Measurements from ENCODE around the gene ZBTB16. TPM values are rescaled to one million over a fixed set of nuclear protein-coding genes. Genes with fewer than 3 reads are reported as not detected.
A peak's percentile ranks its signal among the peaks of the same experiment; 100 is the strongest.

Gene ZBTB16
- total and polyA plus RNA-seq, 2 donors (not counting 3 experiments of a cell fraction or from before 2014, with no cell fraction given) = 9.8 to 20.3 TPM

DNA sequence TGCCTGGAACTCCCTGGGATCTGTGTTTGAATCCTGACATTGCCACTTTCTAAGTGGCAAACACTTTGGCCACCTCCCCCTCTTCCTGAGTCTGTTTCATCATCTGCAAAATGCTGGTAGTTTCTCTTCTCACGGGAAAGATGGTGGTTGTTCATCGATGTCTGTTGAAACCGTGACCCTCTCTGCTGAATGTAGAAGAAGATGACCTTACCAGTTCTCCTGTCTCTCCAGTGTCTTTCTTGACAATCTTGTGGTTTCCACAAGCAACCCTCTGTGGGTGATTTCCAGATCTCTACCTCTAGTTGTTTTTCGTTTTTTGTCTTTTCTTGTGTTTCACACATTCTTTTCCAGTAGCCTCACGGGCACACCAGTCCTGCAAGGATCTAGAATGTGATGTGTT lies 27.5 kb downstream of the ZBTB16 start:
- Histone ChIP-seq H3K27me3 (ENCODE audit: control insufficient read depth in 2 of 2, insufficient read depth in 2 of 2, low read length in 2 of 2) (no peaks in the 10 kb centered on the region), H3K9ac (replicated peaks; ENCODE audit: extremely low read depth, insufficient read depth, low read length) (no peak overlapping the region), H3K27ac (ENCODE audit: insufficient read depth, low read depth, low read length) (no peak overlapping the region), H3K79me2 (ENCODE audit: control insufficient read depth, insufficient read depth, low read length) (no peaks in the 10 kb centered on the region), H3K9me3 (replicated peaks; ENCODE audit: control insufficient read depth, insufficient read depth, low read length) (no peaks in the 10 kb centered on the region), H3K4me3 (replicated peaks in 1 of 3; ENCODE audit: insufficient read depth in 1 of 3, low read depth in 1 of 3, low read length in 3 of 3) (no peak overlapping the region), H4K20me1 (replicated peaks; ENCODE audit: control insufficient read depth, extremely low read depth, insufficient read depth, low read length) (no peaks in the 10 kb centered on the region), H3K4me2 (ENCODE audit: insufficient read depth, low read length) (no peak overlapping the region), H3K9me1 (replicated peaks; ENCODE audit: control insufficient read depth, extremely low read depth, insufficient read depth, low read length) (no peaks in the 10 kb centered on the region), H3K4me1 (ENCODE audit: control insufficient read depth, extremely low read depth, insufficient read depth, low read length) (peaks cover 28% of the 10 kb centered on the region), H3K36me3 (ENCODE audit: control insufficient read depth in 2 of 2, extremely low read depth in 1 of 2, insufficient read depth in 2 of 2, low read length in 2 of 2) (no peaks in the 10 kb centered on the region), H2AFZ (ENCODE audit: low read depth, low read length) (no peak overlapping the region)
- TF ChIP-seq, protein P1, sequence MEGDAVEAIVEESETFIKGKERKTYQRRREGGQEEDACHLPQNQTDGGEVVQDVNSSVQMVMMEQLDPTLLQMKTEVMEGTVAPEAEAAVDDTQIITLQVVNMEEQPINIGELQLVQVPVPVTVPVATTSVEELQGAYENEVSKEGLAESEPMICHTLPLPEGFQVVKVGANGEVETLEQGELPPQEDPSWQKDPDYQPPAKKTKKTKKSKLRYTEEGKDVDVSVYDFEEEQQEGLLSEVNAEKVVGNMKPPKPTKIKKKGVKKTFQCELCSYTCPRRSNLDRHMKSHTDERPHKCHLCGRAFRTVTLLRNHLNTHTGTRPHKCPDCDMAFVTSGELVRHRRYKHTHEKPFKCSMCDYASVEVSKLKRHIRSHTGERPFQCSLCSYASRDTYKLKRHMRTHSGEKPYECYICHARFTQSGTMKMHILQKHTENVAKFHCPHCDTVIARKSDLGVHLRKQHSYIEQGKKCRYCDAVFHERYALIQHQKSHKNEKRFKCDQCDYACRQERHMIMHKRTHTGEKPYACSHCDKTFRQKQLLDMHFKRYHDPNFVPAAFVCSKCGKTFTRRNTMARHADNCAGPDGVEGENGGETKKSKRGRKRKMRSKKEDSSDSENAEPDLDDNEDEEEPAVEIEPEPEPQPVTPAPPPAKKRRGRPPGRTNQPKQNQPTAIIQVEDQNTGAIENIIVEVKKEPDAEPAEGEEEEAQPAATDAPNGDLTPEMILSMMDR (IDR thresholded peaks at IDR 0.05; ENCODE audit: extremely low read depth in 1 of 2, insufficient read depth in 1 of 2, low read depth in 1 of 2, low read length in 2 of 2) = no peak
- TF ChIP-seq JUN (IDR thresholded peaks at IDR 0.05; ENCODE audit: borderline replicate concordance, insufficient read depth, insufficient read length, low read depth) = no peak
- no peak for TF ChIP-seq MYC (IDR thresholded peaks at IDR 0.05; ENCODE audit: low read depth, low read length)
- intact Hi-C loops (cut with micrococcal nuclease) (no loop called here), dilution Hi-C loops (cut with MboI; ENCODE audit: extremely low pct_ligation_motif_present, low sequenced_read_pairs) (no loop called here)
- ChIA-PET POLR2A (no interaction called here), CTCF (no interaction called here)
- DNase-seq (ENCODE audit: low read depth, low spot score) (no peak), FAIRE-seq (no peak)
- BruUV-seq (replicated peaks) = no TSS peak

DNA sequence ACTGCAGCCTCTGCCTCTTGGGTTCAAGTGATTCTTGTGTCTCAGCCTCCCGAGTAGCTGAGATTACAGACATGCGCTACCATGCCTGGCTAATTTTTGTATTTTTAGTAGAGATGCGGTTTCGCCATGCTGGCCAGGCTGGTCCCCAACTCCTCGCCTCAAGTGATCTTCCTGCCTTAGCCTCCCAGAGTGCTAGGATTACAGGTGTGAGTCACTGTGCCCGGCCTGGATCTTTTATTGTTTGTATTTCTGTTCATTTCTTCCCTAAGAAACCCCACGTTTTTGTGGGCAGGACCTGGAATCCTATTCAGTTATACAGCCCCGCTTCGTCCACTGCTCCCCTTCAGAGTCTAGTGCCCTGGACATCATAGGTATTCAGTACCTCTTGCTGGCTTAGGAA lies 28.7 kb downstream of the ZBTB16 start:
- no peaks in the 10 kb centered on the region for H3K27me3 ChIP-seq (ENCODE audit: control insufficient read depth in 2 of 2, insufficient read depth in 2 of 2, low read length in 2 of 2)
- no peaks in the 10 kb centered on the region for H3K9me1 ChIP-seq (replicated peaks; ENCODE audit: control insufficient read depth, extremely low read depth, insufficient read depth, low read length)
- dilution Hi-C loops (cut with MboI; ENCODE audit: extremely low pct_ligation_motif_present, low sequenced_read_pairs) (no loop called here), intact Hi-C loops (cut with micrococcal nuclease) (no loop called here)
- H3K9ac ChIP-seq (replicated peaks; ENCODE audit: extremely low read depth, insufficient read depth, low read length) = no peak overlapping the region
- H2AFZ ChIP-seq (ENCODE audit: low read depth, low read length) = no peak overlapping the region
- no peak overlapping the region for H3K27ac ChIP-seq (ENCODE audit: insufficient read depth, low read depth, low read length)
- H3K4me1 ChIP-seq (ENCODE audit: control insufficient read depth, extremely low read depth, insufficient read depth, low read length) = peaks cover 29% of the 10 kb centered on the region
- ChIA-PET CTCF (no interaction called here), POLR2A (no interaction called here)
- H3K4me2 ChIP-seq (ENCODE audit: insufficient read depth, low read length) = no peak overlapping the region
- H3K36me3 ChIP-seq (ENCODE audit: control insufficient read depth in 2 of 2, extremely low read depth in 1 of 2, insufficient read depth in 2 of 2, low read length in 2 of 2) = no peaks in the 10 kb centered on the region
- FAIRE-seq (peak; percentile 71), DNase-seq (ENCODE audit: low read depth, low spot score) (no peak)
- H3K9me3 ChIP-seq (replicated peaks; ENCODE audit: control insufficient read depth, insufficient read depth, low read length) = no peaks in the 10 kb centered on the region
- no peak overlapping the region for H3K4me3 ChIP-seq (replicated peaks in 1 of 3; ENCODE audit: insufficient read depth in 1 of 3, low read depth in 1 of 3, low read length in 3 of 3)
- H3K79me2 ChIP-seq (ENCODE audit: control insufficient read depth, insufficient read depth, low read length) = no peaks in the 10 kb centered on the region
- TF ChIP-seq FOS (IDR thresholded peaks at IDR 0.05; ENCODE audit: borderline replicate concordance, insufficient read depth, low read length) = no peak
- TF ChIP-seq POLR2A (IDR thresholded peaks at IDR 0.05; ENCODE audit: low read depth, low read length) = no peak
- no peak for TF ChIP-seq MYC (IDR thresholded peaks at IDR 0.05; ENCODE audit: low read depth, low read length)
- TF ChIP-seq JUN (IDR thresholded peaks at IDR 0.05; ENCODE audit: borderline replicate concordance, insufficient read depth, insufficient read length, low read depth) = no peak
- no peak for TF ChIP-seq EZH2 (IDR thresholded peaks at IDR 0.05; ENCODE audit: borderline replicate concordance, low read depth, low read length, severe bottlenecking)
- no peak for TF ChIP-seq GATA2 (IDR thresholded peaks at IDR 0.05; ENCODE audit: insufficient read depth, insufficient read length, low read depth, low read length)
- TF ChIP-seq, protein P1 (IDR thresholded peaks at IDR 0.05; ENCODE audit: extremely low read depth in 1 of 2, insufficient read depth in 1 of 2, low read depth in 1 of 2, low read length in 2 of 2) = no peak
- TF ChIP-seq, protein P2, sequence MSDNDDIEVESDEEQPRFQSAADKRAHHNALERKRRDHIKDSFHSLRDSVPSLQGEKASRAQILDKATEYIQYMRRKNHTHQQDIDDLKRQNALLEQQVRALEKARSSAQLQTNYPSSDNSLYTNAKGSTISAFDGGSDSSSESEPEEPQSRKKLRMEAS (IDR thresholded peaks at IDR 0.05; ENCODE audit: insufficient read depth, insufficient read length) = no peak
- TF ChIP-seq POLR2AphosphoS5 (IDR thresholded peaks at IDR 0.05; ENCODE audit: insufficient read depth, low read depth, low read length) = no peak
- H4K20me1 ChIP-seq (replicated peaks; ENCODE audit: control insufficient read depth, extremely low read depth, insufficient read depth, low read length) = no peaks in the 10 kb centered on the region
- no TSS peak for BruUV-seq (replicated peaks)

All from endothelial cell of umbilical vein (primary cell).